C4-2B (cell line): ENCODE results near the gene ADAM12.

Source experiments
- H3K27ac ChIP-seq: fragments of 450-650 bp; 2 replicates; pipeline ENCODE4 v1.5.1; 2017
- CTCF ChIP-seq: fragments of 450-650 bp; conservative IDR thresholded peaks from 2 replicates; pipeline ENCODE4 v1.5.1; 2017; ENCODE audit warnings: mild to moderate bottlenecking
- ZFX ChIP-seq: fragments of 450-650 bp; IDR thresholded peaks from 2 replicates; pipeline ENCODE4 v1.6.1; 2017

The ADAM12 gene

GRCh38 chr10:126429275-126429674 lies 41.0 kb upstream of the ADAM12 start:
- TF ChIP-seq ZFX (no peak), CTCF (no peak)
- H3K27ac ChIP-seq: no peak overlapping the region

GRCh38 chr10:126425489-126426065 lies 37.3 kb upstream of the ADAM12 start:
- no peak for TF ChIP-seq CTCF
- no peak for TF ChIP-seq ZFX
- H3K27ac ChIP-seq: no peak overlapping the region

- TF ChIP-seq ZFX (no peak), CTCF (no peak)
- no peak overlapping the region for H3K27ac ChIP-seq
Observed at GRCh38 chr10:126425032-126425431, 36.8 kb upstream of the ADAM12 start.

GRCh38 chr10:126423732-126424491 lies 35.6 kb upstream of the ADAM12 start:
- TF ChIP-seq ZFX (no peak), CTCF (no peak)
- H3K27ac ChIP-seq: no peak overlapping the region

- TF ChIP-seq CTCF (no peak), ZFX (no peak)
- no peak overlapping the region for H3K27ac ChIP-seq
Observed at GRCh38 chr10:126422567-126422966, 34.3 kb upstream of the ADAM12 start.

- no peak for TF ChIP-seq CTCF
- TF ChIP-seq ZFX: no peak
- H3K27ac ChIP-seq: no peak overlapping the region
Observed at GRCh38 chr10:126421756-126422256, 33.5 kb upstream of the ADAM12 start.

GRCh38 chr10:126420567-126421300 lies 32.5 kb upstream of the ADAM12 start:
- no peak for TF ChIP-seq ZFX
- no peak for TF ChIP-seq CTCF
- no peak overlapping the region for H3K27ac ChIP-seq
